ENCODE results near the gene GH2.

The GH2 gene

GRCh38 chr17:63838631-63839171 is 43.0 kb downstream of the GH2 start:
- TF ChIP-seq PATZ1 (CRISPR knock-in tag; IDR thresholded peaks at IDR 0.05; ENCODE audit: borderline replicate concordance) (no peak), ZFP30 (CRISPR knock-in tag; IDR thresholded peaks at IDR 0.05) (no peak), TOX (CRISPR knock-in tag; IDR thresholded peaks at IDR 0.05; ENCODE audit: borderline replicate concordance) (no peak), ARNTL (CRISPR knock-in tag; IDR thresholded peaks at IDR 0.05; ENCODE audit: borderline replicate concordance, low read depth) (no peak), ZC3H10 (CRISPR knock-in tag; IDR thresholded peaks at IDR 0.05) (no peak), ZNF70 (CRISPR knock-in tag; IDR thresholded peaks at IDR 0.05) (no peak), BACH2 (CRISPR knock-in tag; IDR thresholded peaks at IDR 0.05; ENCODE audit: borderline replicate concordance) (no peak), RARB (CRISPR knock-in tag; IDR thresholded peaks at IDR 0.05) (no peak), ZNF565 (CRISPR knock-in tag; conservative IDR thresholded peaks at IDR 0.05; ENCODE audit: low read depth) (no peak), ISL1 (CRISPR knock-in tag; IDR thresholded peaks at IDR 0.05) (no peak), ESRRG (CRISPR knock-in tag; IDR thresholded peaks at IDR 0.05) (no peak), TSHZ2 (CRISPR knock-in tag; IDR thresholded peaks at IDR 0.05) (no peak), CREB5 (CRISPR knock-in tag; IDR thresholded peaks at IDR 0.05; ENCODE audit: low read depth) (no peak), SNAI2 (CRISPR knock-in tag; IDR thresholded peaks at IDR 0.05) (no peak), GLIS3 (CRISPR knock-in tag; IDR thresholded peaks at IDR 0.05) (no peak), ZFP3 (CRISPR knock-in tag; IDR thresholded peaks at IDR 0.05) (no peak)
- ATAC-seq = no peak

GRCh38 chr17:63837962-63838600 is 43.7 kb downstream of the GH2 start:
- TF ChIP-seq TCF4 (CRISPR knock-in tag; IDR thresholded peaks at IDR 0.05; ENCODE audit: borderline replicate concordance) (no peak), GLIS3 (CRISPR knock-in tag; IDR thresholded peaks at IDR 0.05) (no peak), CSDC2 (CRISPR knock-in tag; IDR thresholded peaks at IDR 0.05) (no peak), PPARA (CRISPR knock-in tag; IDR thresholded peaks at IDR 0.05; ENCODE audit: borderline replicate concordance) (no peak), ZFP30 (CRISPR knock-in tag; IDR thresholded peaks at IDR 0.05) (no peak), SNAI2 (CRISPR knock-in tag; IDR thresholded peaks at IDR 0.05) (no peak), ZNF565 (CRISPR knock-in tag; conservative IDR thresholded peaks at IDR 0.05; ENCODE audit: low read depth) (no peak), ZC3H10 (CRISPR knock-in tag; IDR thresholded peaks at IDR 0.05) (no peak), ARNTL (CRISPR knock-in tag; IDR thresholded peaks at IDR 0.05; ENCODE audit: borderline replicate concordance, low read depth) (no peak)

GRCh38 chr17:63837480-63837879 is 44.3 kb downstream of the GH2 start:
- no peak for ATAC-seq
- no peak for TF ChIP-seq OSR1 (CRISPR knock-in tag; IDR thresholded peaks at IDR 0.05)
- no peak for TF ChIP-seq CSRNP3 (CRISPR knock-in tag; IDR thresholded peaks at IDR 0.05)
- no peak for TF ChIP-seq ZNF565 (CRISPR knock-in tag; conservative IDR thresholded peaks at IDR 0.05; ENCODE audit: low read depth)
- TF ChIP-seq BACH2 (CRISPR knock-in tag; IDR thresholded peaks at IDR 0.05; ENCODE audit: borderline replicate concordance) = no peak

More at GRCh38 chr17:63837962-63838600, 43.7 kb downstream of the GH2 start:
- no peak for ATAC-seq

GRCh38 chr17:63836811-63837210 is 44.9 kb downstream of the GH2 start:
- ATAC-seq = no peak
- TF ChIP-seq ZNF70 (CRISPR knock-in tag; IDR thresholded peaks at IDR 0.05) (no peak), TCF4 (CRISPR knock-in tag; IDR thresholded peaks at IDR 0.05; ENCODE audit: borderline replicate concordance) (no peak), PPARA (CRISPR knock-in tag; IDR thresholded peaks at IDR 0.05; ENCODE audit: borderline replicate concordance) (no peak), TOX (CRISPR knock-in tag; IDR thresholded peaks at IDR 0.05; ENCODE audit: borderline replicate concordance) (no peak), PATZ1 (CRISPR knock-in tag; IDR thresholded peaks at IDR 0.05; ENCODE audit: borderline replicate concordance) (no peak), GLIS3 (CRISPR knock-in tag; IDR thresholded peaks at IDR 0.05) (no peak), SNAI2 (CRISPR knock-in tag; IDR thresholded peaks at IDR 0.05) (no peak), ZFP3 (CRISPR knock-in tag; IDR thresholded peaks at IDR 0.05) (no peak), OSR1 (CRISPR knock-in tag; IDR thresholded peaks at IDR 0.05) (no peak), ARNTL (CRISPR knock-in tag; IDR thresholded peaks at IDR 0.05; ENCODE audit: borderline replicate concordance, low read depth) (no peak), CSRNP3 (CRISPR knock-in tag; IDR thresholded peaks at IDR 0.05) (no peak)
